NCI-H187 treated with DMSO at 0.1 percent for 48 hours (cell line): ENCODE results near the gene ANGPTL1.
"Not testable (repeated sequence)": the region's sequence is repeated elsewhere in the genome, so short reads cannot be mapped to it uniquely, and the experiment has no call there.

Experiments
- DNase-seq: peaks from one replicate; lab custom pipeline; 2025; lab: John Stamatoyannopoulos, UW

Gene ANGPTL1

DNA sequence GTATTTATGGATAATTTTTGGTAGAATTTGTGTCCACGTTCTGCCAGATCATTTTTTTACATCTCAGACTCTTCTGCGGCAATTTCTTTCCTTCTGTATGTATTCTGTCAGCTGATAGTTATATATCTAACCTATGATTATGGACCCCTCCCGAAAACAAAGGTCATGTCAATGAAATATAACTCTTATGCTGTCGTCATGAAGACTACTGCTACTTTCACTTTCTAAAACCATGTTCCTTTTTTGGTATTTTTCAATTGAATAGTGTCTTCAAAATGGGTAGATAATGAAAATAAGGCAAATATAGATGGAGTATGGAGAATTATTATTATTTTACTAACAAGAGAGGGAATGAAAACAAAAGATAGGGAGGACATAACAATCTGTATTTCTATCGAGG is 3.2 kb downstream of the ANGPTL1 start:
- no peak for DNase-seq

DNA sequence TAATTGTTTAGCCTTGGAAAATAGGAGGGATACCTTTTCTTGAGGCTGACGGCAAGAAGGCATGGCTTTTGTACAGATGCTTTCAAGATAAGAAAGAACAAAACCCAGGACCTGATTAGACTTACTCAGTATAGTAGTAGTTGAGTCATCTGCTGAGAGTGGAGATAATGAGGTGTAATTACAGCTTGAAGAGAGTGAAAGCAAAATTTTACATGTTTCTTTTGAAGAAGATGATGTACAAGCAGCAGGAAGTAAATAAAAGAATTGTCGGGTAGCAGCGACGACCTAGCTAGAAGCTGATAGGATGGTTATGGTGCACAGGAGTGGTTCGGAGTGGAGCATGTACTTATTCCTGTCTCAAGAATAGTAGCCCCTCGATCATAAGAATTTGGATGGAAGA is 6.6 kb downstream of the ANGPTL1 start:
- no peak for DNase-seq

DNA sequence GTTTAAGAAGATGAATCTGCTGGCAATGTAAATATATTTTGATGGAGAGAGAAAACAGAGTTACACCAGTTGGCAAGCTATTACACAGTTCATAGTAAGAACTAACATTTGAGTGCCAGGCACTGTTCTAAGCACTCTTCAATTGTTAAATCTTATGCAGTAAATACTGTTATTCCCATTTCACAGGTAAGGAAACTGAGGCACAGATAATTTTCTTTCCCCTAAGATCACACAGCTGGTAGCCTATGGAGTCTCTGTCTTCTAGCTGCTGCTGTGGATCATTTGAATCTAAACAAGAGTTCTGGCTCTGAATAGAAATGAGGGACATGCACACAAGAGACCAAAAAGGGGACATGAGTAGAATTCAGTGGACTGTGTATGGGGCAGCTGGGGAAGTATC is 8.0 kb downstream of the ANGPTL1 start:
- DNase-seq, result no peak

DNA sequence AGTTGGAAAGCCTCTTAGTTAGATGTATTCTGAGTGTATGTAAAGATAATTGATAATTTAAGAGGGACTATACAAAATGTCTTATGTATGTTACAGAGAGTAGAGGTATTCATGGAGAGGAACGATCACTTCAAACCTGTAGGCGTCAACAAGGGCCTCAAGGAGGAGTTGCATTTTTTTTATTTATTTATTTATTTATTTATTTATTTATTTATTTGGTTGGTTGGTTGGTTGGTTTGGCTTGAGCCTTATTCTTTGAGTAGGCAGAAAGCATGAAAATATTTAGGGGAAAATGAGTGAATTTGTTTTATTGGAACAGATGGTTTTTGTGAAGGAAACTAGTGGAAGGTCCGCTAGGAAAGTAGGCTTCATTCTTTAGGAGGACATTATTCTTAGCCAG is 8.5 kb downstream of the ANGPTL1 start:
- no peak for DNase-seq

DNA sequence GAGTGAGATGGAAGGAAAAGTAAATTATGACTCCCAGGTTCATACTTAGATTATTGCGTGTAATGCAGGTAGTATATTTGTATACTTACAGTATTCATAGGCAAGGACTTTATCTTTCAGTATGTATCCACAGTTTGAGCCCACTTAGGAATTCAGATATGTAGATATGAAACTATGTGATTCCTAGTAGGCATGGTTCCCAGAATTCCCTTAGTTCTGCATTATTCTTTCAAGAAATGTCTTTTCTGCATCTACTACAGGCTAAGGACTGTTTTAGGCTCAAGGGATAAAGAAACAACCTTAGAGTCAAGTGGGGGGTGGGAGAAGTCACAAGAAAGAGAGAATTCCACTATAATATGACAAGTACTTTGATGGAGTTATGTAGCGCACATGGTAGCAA is 13.8 kb downstream of the ANGPTL1 start:
- DNase-seq, result no peak

DNA sequence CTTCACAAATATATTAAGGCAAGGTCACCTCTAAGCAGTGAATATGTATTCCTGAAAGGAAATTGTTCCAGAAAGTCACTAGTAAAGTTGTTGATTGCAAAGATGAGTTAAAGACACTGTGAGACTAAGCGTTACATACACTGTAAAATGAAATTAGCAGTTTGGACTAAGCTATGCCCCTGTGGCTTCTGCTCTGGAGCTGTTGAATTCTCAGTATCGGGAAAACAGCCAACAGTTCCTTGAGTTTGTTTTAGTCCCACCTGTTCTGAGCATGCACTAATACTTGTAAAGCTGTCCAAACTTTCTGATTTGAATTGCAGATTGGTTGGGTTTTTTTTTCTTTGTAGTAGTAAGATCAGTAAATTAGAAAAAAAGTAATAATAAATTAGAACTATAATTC is 21.0 kb downstream of the ANGPTL1 start:
- no peak for DNase-seq

DNA sequence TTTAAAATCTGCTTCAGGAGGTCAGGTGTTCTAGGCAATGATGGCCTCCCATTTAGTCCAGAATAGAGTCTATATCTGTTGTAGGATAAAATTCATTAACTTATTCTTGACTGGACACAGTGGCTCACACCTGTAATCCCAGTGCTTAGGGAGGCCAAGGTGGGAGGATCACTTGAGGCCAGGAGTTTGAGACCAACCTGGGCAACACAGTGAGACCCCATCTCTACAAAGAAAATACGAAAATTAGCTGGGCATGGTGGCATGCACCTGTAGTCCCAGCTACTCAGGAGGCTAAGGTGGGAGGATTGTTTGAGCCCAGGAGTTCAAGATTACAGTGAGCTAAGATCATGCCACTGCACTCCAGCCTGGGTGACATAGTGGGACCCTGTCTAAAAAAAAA is 23.0 kb downstream of the ANGPTL1 start:
- not testable (repeated sequence) for DNase-seq

DNA sequence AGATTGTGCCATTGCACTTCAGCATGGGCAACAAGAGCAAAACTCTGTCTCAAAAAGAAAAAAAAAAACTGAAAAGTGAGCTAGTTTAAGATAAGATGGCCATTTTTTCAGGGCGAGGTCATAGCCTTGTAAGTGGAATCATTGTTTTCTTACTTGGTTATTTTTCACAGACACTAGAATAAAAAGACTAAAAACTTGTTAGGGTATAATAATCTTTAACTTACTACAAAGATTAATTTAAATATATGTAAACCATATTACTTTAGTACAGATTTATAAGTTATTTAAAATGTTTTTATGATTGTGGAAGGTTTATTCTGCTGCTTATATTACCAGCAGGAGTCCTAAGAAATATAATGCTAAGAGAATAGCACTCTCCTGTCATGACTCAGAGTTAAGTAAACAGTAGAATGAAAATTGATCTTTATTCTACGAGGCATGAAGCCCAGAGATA is 23.5 kb downstream of the ANGPTL1 start:
- peak; percentile 12 for DNase-seq

DNA sequence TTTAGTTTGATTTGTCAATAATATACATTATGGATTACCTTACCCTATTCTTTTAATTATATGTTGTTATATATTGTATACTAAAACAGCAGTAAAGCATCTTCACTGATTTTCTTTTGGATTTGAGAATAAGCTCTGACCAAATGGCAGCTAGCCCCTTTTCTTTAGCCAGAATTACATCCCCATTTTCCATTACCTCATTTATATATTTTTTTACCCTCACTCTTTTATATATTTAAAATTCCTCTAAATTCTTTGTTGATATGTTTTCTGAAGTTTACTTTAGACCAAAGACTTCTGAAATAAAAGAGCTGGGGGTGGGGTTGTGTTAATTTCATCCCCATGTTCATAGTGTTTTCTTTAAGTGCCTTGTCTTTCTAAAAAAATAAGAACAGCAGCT is 24.6 kb downstream of the ANGPTL1 start:
- no peak for DNase-seq

DNA sequence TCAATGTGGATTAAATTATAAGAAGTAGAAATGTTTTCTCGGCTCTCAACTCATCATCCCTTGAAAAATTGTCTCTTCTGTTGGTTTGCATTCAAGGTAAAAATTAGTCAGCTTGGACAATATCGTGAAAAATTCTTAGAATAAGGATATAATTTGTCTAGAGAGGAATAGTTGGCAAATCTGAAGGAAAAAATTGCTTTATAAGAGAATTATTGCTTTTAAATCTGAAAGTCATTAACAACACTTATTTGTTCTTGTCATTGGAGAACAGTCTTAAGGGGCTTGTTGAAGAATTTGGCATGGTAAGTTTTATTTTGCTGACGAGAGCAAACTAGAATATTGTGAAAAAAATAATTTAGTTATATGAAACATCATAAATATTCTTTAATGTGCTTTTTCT is 26.4 kb downstream of the ANGPTL1 start:
- no peak for DNase-seq

DNA sequence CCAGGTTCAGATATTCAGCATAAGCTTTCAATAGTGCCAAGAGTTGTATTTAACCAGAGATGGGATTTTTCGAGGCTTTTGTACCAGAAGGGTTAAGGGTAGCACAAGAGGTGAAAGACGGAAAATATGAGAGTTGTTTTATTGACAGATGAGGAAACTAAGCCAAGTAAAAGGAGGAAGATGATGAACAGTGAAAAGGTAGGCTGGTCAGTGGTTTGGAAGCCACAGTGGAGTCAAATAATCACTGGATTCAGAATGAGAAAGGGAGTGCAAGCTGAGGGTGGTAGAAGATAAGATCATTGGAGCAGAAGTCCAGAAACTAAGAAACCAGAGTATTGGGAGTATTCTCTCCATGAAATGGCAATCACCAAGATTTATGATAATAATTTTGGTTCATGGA is 45.7 kb downstream of the ANGPTL1 start:
- no peak for DNase-seq

DNA sequence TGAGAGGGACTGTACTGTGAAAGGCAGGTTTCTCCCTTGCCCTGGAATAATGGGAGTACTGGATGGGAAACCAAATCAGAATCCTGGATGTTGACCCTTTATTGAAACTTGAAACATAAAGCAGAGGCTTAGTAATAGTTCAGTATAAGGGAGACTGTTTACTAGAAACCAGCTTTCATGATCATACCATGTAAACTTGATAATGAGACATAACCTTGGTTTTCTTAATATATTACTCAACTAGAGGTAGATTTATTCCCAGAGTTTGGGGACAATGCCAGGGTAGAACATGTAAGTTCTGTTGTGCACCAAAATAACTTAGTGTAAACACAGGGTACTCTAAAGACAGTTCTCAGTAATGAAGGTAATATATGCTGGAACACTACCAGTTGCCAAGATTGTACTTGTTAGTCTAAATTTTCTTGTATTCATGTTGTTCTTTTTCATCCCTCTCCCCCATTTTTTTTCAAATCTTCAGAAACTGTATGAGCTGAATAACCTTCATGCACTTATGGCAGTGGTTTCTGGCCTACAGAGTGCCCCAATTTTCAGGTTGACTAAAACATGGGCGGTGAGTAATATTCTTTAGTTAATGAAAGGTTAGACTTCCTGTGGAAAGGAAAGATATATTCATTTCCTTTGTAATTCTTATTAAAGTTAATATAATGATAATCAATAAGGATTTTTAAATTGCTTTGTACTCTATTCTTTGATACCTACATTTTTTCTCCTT is 49.6 kb downstream of the ANGPTL1 start:
- no peak for DNase-seq

DNA sequence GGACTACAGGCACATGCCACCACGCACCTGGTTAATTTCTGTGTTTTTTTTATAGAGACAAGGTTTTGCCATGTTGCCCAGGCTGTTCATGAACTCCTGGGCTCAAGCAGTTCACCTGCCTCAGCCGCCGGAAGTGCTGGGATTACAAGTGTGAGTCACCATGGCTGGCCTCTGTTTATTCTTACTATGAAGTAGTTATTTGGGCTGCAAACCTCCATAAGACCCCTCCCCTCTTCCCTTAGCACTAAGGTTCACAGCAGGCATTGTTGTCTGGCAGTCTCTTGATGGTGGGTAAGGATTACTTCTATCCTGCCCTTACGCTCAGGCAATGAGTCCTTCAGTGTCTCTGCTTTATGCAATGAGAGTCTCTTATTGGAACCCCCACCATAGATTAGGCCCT is 51.8 kb downstream of the ANGPTL1 start:
- DNase-seq, result no peak

DNA sequence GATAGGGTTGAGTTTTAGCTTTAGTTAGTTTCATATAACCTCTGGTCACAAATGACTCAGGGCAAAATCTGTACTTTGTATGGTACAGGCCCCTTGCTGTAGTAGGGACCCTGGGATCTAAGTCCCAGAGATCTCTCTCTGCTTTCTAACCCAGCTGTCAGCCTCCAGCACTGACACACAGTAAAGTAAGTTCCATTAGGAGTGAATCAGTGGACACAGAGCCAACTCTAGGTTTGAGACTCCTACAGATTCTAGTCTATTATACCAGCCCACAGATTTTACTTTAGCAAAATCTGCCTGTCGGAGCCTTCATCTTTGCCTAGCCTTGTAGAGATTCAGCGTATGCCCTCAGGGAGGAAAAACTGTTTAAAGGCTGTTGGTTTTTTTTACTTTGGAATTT is 52.5 kb downstream of the ANGPTL1 start:
- DNase-seq, result no peak

DNA sequence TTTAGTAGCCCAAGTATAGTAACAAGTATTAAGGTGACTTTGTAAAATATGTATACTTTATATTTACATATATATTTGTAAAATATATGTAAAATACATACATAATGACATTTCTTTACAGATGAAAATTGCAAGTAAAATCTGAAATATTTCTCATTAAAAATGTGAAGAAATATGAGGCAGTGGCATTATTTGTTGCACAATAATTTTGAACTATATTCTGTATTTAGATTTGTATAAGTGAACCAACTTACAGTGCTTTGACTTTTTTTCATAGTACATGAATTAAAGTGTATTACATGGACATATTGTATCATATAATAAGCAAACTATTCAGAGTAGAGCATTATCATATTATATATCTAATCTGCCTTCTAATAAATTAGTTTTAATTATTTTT is 60.3 kb downstream of the ANGPTL1 start:
- no peak for DNase-seq

DNA sequence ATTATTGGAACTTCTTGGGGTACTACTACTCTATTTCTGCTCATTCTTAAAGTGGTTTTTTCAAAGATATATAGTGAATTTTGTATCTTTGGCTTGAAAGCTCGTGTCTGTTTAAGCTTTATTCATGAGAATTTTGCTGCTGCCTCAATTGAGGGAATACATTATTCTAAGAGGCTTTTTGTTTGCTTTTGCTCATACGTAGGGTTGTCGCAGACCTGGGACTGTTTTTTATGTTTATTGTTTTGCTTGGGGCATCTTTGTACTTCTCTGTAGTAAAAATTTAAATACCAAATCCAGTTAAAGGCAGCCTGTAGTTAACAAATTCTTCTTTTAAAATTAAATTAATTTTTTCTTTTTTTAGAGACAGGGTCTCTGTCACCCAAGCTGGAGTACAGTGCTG is 62.3 kb downstream of the ANGPTL1 start:
- no peak for DNase-seq

DNA sequence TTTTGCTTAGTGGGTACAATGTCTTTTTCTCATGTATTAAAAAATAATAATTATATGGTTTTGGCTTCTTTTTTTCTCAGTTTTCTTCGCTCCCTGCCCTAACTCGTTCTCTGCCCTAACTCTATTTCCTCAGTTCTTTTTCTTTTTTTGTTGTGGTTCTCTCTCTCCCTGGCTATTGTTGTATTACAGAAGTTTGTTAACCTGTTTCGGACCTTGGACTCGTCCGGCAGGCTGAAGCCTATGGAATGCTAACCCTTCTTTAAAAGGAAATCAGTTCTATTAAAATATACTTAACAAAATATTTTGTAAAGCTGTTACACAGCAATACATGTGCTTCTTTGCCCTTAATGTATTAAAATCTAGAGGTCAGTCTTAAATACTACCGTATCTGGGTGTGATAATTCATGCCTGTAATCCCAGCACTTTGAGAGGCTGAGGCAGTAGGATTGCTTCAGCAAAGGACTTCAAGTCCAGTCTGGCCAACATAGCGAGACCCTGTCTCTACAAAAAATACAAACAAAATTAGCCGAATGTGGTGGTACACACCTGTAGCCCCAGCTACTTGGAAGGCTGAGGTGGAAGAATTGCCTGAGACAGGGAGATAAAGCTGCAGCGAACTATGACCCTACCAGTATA is 64.1 kb downstream of the ANGPTL1 start:
- DNase-seq, result no peak

DNA sequence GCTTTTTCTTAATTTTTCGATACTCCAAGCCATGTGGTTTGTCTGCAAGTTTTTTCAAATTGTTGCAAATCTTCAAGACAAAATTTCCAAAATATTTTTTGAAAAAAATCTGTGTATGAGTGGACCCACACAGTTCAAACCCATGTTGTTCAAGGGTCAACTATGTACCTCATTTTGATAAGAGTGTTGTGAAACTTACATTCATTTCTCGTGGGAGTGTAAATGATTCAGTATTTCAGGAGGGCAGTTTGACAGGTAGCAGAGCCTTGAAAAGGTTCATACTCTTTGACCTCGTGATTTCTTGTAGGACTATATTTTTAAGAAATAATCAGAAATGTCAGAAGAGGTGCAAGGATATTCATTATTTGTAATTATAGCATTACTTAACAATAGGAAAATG is 68.0 kb downstream of the ANGPTL1 start:
- DNase-seq, result no peak
